PC-9 (cell line): Measurements from ENCODE around the gene NAT10.

Experiments used
- EZH2 ChIP-seq: fragments of 200-600 bp; sonication (generic); IDR thresholded peaks from 2 replicates; pipeline ENCODE4 v1.8.0; 2017; ENCODE audit warnings: antibody characterized with exemption, low read depth
- TF ChIP-seq, protein P1 (sequence below): fragments of 200-600 bp; sonication (generic); conservative IDR thresholded peaks from 2 replicates; pipeline ENCODE4 v1.6.1; 2017; ENCODE audit warnings: mixed run types, antibody characterized with exemption, mild to moderate bottlenecking, moderate library complexity

DNA sequence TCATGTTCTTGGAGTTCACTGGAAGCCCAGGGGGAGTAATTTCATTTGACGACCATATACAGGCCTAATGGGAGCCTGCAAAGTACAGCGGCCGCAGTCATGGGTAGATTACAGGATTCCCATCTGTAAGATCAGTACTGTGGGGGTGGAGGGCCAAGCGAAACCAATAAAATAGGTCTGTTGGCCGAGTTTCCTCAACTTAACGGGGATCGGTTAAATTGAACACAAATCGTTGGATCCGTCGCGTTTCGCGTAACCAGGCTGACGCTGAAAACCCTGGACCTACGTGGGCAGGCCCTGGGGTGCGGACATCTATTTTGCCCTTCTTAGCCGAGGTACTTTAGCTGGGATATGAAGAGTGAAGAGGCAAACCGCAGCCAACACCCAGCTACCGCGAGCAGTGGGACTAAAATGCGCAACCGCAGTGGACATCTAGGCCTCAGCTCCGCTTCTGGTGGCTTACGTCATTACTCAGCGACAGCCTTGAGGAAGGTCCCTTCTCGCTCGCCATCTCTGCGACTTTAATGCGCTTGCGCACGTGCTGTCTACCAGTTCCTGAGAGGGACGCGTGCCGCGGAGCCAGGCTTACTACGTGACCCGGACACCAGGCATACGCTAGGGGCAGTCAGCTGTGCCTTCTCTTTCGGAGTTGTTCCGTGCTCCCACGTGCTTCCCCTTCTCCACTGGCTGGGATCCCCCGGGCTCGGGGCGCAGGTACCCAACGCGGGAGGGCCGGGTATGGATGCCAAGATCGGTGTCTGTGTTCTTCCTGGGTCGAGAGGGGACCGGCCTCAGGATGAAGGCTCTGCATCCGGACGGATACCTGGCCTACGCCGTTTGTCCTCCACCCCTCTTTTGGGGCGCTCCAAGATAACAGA lies at the start of gene NAT10:
- no peak for TF ChIP-seq EZH2
- TF ChIP-seq, protein P1, sequence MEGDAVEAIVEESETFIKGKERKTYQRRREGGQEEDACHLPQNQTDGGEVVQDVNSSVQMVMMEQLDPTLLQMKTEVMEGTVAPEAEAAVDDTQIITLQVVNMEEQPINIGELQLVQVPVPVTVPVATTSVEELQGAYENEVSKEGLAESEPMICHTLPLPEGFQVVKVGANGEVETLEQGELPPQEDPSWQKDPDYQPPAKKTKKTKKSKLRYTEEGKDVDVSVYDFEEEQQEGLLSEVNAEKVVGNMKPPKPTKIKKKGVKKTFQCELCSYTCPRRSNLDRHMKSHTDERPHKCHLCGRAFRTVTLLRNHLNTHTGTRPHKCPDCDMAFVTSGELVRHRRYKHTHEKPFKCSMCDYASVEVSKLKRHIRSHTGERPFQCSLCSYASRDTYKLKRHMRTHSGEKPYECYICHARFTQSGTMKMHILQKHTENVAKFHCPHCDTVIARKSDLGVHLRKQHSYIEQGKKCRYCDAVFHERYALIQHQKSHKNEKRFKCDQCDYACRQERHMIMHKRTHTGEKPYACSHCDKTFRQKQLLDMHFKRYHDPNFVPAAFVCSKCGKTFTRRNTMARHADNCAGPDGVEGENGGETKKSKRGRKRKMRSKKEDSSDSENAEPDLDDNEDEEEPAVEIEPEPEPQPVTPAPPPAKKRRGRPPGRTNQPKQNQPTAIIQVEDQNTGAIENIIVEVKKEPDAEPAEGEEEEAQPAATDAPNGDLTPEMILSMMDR: no peak
